Measurements from ENCODE around the gene ACACB.

DNA sequence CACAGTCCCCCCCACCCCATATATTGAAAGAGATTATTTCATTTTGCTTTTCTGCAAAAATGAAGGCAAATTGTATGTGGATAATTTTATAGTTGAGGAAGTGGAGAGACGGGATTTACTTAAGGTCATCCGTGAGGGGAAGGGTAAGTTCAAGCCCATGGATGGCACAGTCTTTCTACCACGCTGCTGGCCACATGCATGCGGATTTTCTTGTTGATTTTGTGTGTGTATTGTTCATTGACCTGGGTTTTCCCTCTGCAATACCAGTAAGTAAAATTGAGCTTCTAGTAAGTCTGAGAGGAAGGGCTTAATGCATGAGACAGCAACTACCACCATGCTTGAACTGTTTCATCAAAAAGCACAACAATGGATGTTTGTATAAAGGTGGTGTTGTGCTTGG is 35.1 kb downstream of the ACACB start:
- TF ChIP-seq, protein P1, sequence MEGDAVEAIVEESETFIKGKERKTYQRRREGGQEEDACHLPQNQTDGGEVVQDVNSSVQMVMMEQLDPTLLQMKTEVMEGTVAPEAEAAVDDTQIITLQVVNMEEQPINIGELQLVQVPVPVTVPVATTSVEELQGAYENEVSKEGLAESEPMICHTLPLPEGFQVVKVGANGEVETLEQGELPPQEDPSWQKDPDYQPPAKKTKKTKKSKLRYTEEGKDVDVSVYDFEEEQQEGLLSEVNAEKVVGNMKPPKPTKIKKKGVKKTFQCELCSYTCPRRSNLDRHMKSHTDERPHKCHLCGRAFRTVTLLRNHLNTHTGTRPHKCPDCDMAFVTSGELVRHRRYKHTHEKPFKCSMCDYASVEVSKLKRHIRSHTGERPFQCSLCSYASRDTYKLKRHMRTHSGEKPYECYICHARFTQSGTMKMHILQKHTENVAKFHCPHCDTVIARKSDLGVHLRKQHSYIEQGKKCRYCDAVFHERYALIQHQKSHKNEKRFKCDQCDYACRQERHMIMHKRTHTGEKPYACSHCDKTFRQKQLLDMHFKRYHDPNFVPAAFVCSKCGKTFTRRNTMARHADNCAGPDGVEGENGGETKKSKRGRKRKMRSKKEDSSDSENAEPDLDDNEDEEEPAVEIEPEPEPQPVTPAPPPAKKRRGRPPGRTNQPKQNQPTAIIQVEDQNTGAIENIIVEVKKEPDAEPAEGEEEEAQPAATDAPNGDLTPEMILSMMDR (IDR thresholded peaks at IDR 0.05): no peak
- no peak for TF ChIP-seq ZNF416 (CRISPR knock-in tag; IDR thresholded peaks at IDR 0.05)
- TF ChIP-seq E2F1 (CRISPR knock-in tag; IDR thresholded peaks at IDR 0.05): no peak
- no peak for TF ChIP-seq ZBTB21 (CRISPR knock-in tag; IDR thresholded peaks at IDR 0.05; ENCODE audit: borderline replicate concordance)
- TF ChIP-seq, protein P2, sequence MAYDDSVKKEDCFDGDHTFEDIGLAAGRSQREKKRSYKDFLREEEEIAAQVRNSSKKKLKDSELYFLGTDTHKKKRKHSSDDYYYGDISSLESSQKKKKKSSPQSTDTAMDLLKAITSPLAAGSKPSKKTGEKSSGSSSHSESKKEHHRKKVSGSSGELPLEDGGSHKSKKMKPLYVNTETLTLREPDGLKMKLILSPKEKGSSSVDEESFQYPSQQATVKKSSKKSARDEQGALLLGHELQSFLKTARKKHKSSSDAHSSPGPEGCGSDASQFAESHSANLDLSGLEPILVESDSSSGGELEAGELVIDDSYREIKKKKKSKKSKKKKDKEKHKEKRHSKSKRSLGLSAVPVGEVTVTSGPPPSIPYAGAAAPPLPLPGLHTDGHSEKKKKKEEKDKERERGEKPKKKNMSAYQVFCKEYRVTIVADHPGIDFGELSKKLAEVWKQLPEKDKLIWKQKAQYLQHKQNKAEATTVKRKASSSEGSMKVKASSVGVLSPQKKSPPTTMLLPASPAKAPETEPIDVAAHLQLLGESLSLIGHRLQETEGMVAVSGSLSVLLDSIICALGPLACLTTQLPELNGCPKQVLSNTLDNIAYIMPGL (CRISPR knock-in tag; IDR thresholded peaks at IDR 0.05): no peak
- no peak for TF ChIP-seq STAT6 (CRISPR knock-in tag; conservative IDR thresholded peaks at IDR 0.05; ENCODE audit: low read depth)
- TF ChIP-seq ELF4 (CRISPR knock-in tag; IDR thresholded peaks at IDR 0.05; ENCODE audit: low read depth): no peak
- no peak for TF ChIP-seq ZMAT4 (CRISPR knock-in tag; IDR thresholded peaks at IDR 0.05)
- no peak for TF ChIP-seq HMGA2 (CRISPR knock-in tag; IDR thresholded peaks at IDR 0.05)
- TF ChIP-seq, protein P3, sequence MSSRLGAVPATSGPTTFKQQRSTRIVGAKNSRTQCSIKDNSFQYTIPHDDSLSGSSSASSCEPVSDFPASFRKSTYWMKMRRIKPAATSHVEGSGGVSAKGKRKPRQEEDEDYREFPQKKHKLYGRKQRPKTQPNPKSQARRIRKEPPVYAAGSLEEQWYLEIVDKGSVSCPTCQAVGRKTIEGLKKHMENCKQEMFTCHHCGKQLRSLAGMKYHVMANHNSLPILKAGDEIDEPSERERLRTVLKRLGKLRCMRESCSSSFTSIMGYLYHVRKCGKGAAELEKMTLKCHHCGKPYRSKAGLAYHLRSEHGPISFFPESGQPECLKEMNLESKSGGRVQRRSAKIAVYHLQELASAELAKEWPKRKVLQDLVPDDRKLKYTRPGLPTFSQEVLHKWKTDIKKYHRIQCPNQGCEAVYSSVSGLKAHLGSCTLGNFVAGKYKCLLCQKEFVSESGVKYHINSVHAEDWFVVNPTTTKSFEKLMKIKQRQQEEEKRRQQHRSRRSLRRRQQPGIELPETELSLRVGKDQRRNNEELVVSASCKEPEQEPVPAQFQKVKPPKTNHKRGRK (CRISPR knock-in tag; IDR thresholded peaks at IDR 0.05; ENCODE audit: borderline replicate concordance): no peak
- TF ChIP-seq SP1 (CRISPR knock-in tag; conservative IDR thresholded peaks at IDR 0.05): no peak
- TF ChIP-seq, protein P4, sequence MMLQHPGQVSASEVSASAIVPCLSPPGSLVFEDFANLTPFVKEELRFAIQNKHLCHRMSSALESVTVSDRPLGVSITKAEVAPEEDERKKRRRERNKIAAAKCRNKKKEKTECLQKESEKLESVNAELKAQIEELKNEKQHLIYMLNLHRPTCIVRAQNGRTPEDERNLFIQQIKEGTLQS (CRISPR knock-in tag; conservative IDR thresholded peaks at IDR 0.05): no peak
- TF ChIP-seq CREB1 (CRISPR knock-in tag; IDR thresholded peaks at IDR 0.05): no peak
